Thyroid gland (tissue), 4 donors: ENCODE data around the gene MRPL38. TPM values are rescaled to one million over a fixed set of nuclear protein-coding genes. Genes with fewer than 3 reads are reported as not detected.

Source experiments
- DNase-seq, 2 donors: peaks; one replicate each; pipeline ENCODE4 v3.0.0-alpha.2; 2019
- H3K27ac ChIP-seq, 3 donors: fragments of 200-600 bp; sonication (generic); 1 replicate in 2 of 3; 2 replicates in 1 of 3; pipeline ENCODE4 v1.5.1; 2016 to 2019; ENCODE audit warnings: mild to moderate bottlenecking in 1 of 3, moderate library complexity in 1 of 3
- H3K27me3 ChIP-seq: fragments of 200-600 bp; sonication (generic); one replicate; pipeline ENCODE4 v1.5.1; 2019
- H3K36me3 ChIP-seq, 2 donors: fragments of 200-600 bp; sonication (generic); one replicate each; pipeline ENCODE4 v1.5.1; 2016 to 2019
- H3K4me1 ChIP-seq, 2 donors: fragments of 200-600 bp; sonication (generic); one replicate each; pipeline ENCODE4 v1.5.1; 2017 to 2019
- H3K4me3 ChIP-seq, 3 donors: fragments of 200-600 bp; sonication (generic); replicated peaks in 1 of 3; 1 replicate in 2 of 3; 2 replicates in 1 of 3; pipeline ENCODE4 v1.5.1; 2016; ENCODE audit warnings: mild to moderate bottlenecking in 1 of 3
- H3K9me3 ChIP-seq: fragments of 200-600 bp; sonication (generic); one replicate; pipeline ENCODE4 v1.5.1; 2017
- POLR2A ChIP-seq, 2 donors: fragments of 450-650 bp; IDR thresholded peaks; one replicate each; pipeline ENCODE4 v1.6.1; 2017; ENCODE audit warnings: antibody characterized with exemption in 2 of 2, mild to moderate bottlenecking in 2 of 2, moderate library complexity in 1 of 2
- WGBS, 2 donors: methylation state at CpG; one replicate each; pipeline ENCODE4 v1.1.5; 2017; 5-methylcytosine and 5-hydroxymethylcytosine counted together
- intact Hi-C: fragments of 100-400 bp; cut with DNase I; formaldehyde crosslinking; loops from one replicate; pipeline ENCODE4 v1.15.1; 2023
- total RNA-seq, 4 donors: library from RNA; depleted of rRNA; stranded (reverse); fragments of >200 nt; gene quantifications; one replicate each; pipeline ENCODE4 v1.2.3, GENCODE V29; 2016
- TF ChIP-seq, protein P1 (sequence below), 6 experiments: fragments of 200-600 bp in 3 of 6; fragments of 450-650 bp in 3 of 6; sonication (generic) in 3 of 6; IDR thresholded peaks; one replicate each; pipeline ENCODE4 v1.5.1; 2016 to 2019; ENCODE audit warnings: antibody characterized with exemption in 6 of 6, mild to moderate bottlenecking in 2 of 6, inconsistent platforms in 1 of 6, moderate library complexity in 1 of 6

Gene MRPL38
- total RNA-seq, 4 donors from 2014 or later = 34.8 to 60.6 (median 50.3) TPM

DNA sequence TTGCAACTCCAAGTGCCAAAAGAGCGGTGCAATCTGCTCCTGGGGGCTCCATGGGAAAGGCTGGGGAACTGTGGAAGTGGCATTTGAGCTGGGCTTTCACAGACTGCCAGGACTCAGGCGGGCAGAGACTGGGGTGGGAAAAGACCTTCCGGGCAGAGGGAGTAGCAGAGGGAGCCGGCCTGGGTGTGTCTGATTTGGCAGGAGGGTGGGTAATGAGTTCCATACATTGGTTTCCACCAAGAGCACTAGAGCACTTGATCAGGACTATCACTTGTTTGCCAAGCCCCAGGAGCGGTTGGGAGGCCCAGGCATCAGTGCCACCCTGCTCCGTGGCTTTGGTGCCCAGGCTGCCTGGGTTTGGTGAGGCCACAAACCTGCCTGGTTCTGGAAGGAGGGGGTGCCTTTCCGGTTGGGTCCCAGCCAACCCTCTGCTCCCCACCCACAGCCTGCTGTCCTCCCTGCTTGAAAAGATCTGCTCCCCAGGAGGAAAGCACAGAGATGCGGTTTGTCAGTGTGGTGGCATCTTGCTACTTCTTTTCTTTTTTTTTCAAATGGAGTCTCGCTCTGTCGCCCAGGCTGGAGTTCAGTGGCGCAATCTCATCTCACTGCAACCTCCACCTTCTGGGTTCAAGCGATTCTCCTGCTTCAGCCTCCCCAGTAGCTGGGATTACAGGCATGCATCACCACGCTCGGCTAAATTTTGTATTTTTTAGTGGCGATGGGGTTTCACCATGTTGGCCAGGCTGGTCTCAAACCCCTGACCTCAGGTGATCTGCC is 22.8 kb downstream of the MRPL38 start:
- intact Hi-C loops = no loop called here
- no peak overlapping the region for H3K4me3 ChIP-seq
- no peaks in the 10 kb centered on the region for H3K27me3 ChIP-seq
- H3K27ac ChIP-seq = no peak overlapping the region
- WGBS, 2 donors = 90 to 93% methylated on average over 14 to 15 of the region's 15 CpGs
- DNase-seq = no peak
- no peaks in the 10 kb centered on the region for H3K36me3 ChIP-seq
- TF ChIP-seq POLR2A (IDR thresholded peaks at IDR 0.05) = no peak
- TF ChIP-seq, protein P1, sequence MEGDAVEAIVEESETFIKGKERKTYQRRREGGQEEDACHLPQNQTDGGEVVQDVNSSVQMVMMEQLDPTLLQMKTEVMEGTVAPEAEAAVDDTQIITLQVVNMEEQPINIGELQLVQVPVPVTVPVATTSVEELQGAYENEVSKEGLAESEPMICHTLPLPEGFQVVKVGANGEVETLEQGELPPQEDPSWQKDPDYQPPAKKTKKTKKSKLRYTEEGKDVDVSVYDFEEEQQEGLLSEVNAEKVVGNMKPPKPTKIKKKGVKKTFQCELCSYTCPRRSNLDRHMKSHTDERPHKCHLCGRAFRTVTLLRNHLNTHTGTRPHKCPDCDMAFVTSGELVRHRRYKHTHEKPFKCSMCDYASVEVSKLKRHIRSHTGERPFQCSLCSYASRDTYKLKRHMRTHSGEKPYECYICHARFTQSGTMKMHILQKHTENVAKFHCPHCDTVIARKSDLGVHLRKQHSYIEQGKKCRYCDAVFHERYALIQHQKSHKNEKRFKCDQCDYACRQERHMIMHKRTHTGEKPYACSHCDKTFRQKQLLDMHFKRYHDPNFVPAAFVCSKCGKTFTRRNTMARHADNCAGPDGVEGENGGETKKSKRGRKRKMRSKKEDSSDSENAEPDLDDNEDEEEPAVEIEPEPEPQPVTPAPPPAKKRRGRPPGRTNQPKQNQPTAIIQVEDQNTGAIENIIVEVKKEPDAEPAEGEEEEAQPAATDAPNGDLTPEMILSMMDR (IDR thresholded peaks at IDR 0.05) = no peak
- H3K9me3 ChIP-seq = no peaks in the 10 kb centered on the region
- H3K4me1 ChIP-seq = peaks cover 6 to 9% of the 10 kb centered on the region in 2 donors

DNA sequence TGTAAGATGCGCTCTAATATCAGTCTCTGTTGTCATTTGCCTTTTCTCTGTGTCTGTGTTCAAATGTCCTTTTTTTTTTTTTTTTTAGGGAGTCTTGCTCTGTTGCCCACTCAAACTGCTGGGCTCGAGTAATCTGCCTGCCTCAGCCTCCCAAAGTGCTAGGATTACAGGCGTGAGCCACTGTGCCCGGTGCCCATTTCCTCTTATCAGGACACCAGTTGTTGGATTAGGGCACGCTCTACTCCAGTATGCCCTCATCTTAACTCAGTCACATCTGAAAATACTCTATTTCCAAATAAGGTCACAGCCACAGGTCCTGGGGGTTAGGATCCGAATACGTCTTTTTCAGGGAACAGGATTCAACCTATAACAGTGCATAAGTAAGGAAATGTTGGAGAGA is 24.4 kb downstream of the MRPL38 start:
- Histone ChIP-seq H3K27me3 (no peaks in the 10 kb centered on the region), H3K36me3 (no peaks in the 10 kb centered on the region), H3K4me1 (peaks cover 22 to 25% of the 10 kb centered on the region in 2 donors), H3K4me3 (no peak overlapping the region), H3K27ac (no peak overlapping the region), H3K9me3 (no peaks in the 10 kb centered on the region)
- DNase-seq = no peak
- intact Hi-C loops = no loop called here
- WGBS, 2 donors = 75 to 84% methylated on average over 7 of the region's 7 CpGs
- TF ChIP-seq, protein P1 (IDR thresholded peaks at IDR 0.05) = no peak
- TF ChIP-seq POLR2A (IDR thresholded peaks at IDR 0.05) = no peak

DNA sequence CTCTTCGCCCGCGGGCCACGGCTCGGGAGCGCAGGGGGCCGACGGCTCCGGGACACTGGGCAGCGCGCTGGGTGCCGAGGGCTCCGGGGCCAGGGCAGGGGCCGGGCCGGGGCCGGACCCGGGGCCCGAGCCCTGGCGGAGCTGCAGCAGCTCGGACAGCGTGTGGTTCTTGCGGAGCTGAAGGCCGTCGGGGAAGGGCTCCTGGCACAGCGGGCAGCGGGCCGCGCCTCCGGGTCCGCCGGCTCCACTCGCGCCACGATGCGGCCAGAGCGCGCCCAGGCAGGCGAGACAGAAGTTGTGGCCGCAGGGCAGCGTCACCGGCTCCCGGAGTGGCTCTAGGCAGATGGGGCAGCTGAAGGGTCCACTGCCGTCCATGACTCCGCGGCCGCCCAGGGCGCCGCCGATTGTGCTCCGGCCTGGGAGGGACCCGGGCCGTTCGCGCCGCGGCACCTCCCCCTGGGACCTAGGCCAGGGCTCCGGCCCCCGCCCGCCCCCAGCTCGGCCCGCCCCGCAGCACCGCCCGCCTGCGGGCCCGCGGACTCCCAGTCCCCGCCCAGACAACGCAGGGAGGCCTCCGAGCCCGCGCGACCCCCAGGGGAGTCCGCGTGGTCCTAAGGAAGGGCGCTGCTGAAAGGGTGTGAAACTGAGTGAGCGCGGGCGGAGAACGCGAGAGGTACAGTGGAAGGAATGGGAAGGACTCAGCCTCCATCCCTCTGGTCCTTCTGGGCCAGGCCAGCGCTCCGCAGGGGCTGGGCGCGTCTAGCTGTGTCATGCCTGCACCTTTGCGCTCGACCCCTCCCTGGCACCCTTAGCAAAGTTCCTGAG is 26.3 kb downstream of the MRPL38 start, which contains the start of gene TRIM47:
TSS of gene TRIM47 (minus strand) at position 408 of the 825 bp plus-strand sequence. CDS start at position 375, 33 bp downstream.
- Histone ChIP-seq H3K4me1 (peaks cover 28 to 41% of the 10 kb centered on the region in 2 donors), H3K4me3 (peak within 1 kb of the TSS in 2 of 3 donors; percentile 13 to 54), H3K27me3 (no peaks in the 10 kb centered on the region), H3K9me3 (no peaks in the 10 kb centered on the region), H3K36me3 (peaks cover 0 to 6% of the 10 kb centered on the region in 2 donors), H3K27ac (peak within 1 kb of the TSS; percentile 75 to 91 (median 91))
- 5% methylated on average over 6 to 22 of the region's 87 CpGs for WGBS, 2 donors
- peak; percentile 56 to 62 for DNase-seq
- TF ChIP-seq POLR2A (IDR thresholded peaks at IDR 0.05) = peak; percentile 39 to 65
- TF ChIP-seq, protein P1 (IDR thresholded peaks at IDR 0.05) = peak in 1 of 6 experiments; percentile 23
- intact Hi-C loops = no loop called here

- no peak for TF ChIP-seq POLR2A (IDR thresholded peaks at IDR 0.05)
- TF ChIP-seq, protein P1 (IDR thresholded peaks at IDR 0.05) = peak in 4 of 6 experiments; percentile 34 to 62 (median 50)
- H3K4me1 ChIP-seq = peaks cover 34 to 47% of the 10 kb centered on the region in 2 donors
These were observed 26.9 kb downstream of the MRPL38 start for GRCh38 chr17:75877752-75878173.

More at GRCh38 chr17:75877752-75878173, 26.9 kb downstream of the MRPL38 start:
- peak; percentile 70 to 73 for DNase-seq
- WGBS, 2 donors = 0 to 8% methylated on average over 11 to 13 of the region's 56 CpGs
- intact Hi-C loops = no loop called here
- Histone ChIP-seq H3K9me3 (no peaks in the 10 kb centered on the region), H3K4me3 (peak overlapping the region in 2 of 3 donors; percentile 13 to 54), H3K27me3 (no peaks in the 10 kb centered on the region), H3K36me3 (peaks cover 0 to 6% of the 10 kb centered on the region in 2 donors), H3K27ac (peak overlapping the region; percentile 75 to 91 (median 91))
